Right atrium auricular region (tissue), 2 donors: Measurements from ENCODE around the gene RTL10. TPM values are rescaled to one million over a fixed set of nuclear protein-coding genes. Genes with fewer than 3 reads are reported as not detected.

ENCODE experiments used
- DNase-seq: peaks from one replicate; pipeline ENCODE4 v3.0.0-alpha.2; 2019; ENCODE audit warnings: low spot score
- H3K27ac ChIP-seq, 2 donors: fragments of 200-600 bp; sonication (generic); 1 replicate in 1 of 2; 2 replicates in 1 of 2; pipeline ENCODE4 v1.5.1; 2016 to 2019
- H3K27me3 ChIP-seq, 2 donors: fragments of 200-600 bp; sonication (generic); one replicate each; pipeline versions ENCODE4 v1.5.1 to v1.6.0; 2017 to 2019
- H3K36me3 ChIP-seq: fragments of 200-600 bp; sonication (generic); one replicate; pipeline ENCODE4 v1.5.1; 2016
- H3K4me1 ChIP-seq, 2 donors: fragments of 200-600 bp; sonication (generic); one replicate each; pipeline versions ENCODE4 v1.5.1 to v1.6.0; 2017 to 2019
- H3K4me3 ChIP-seq, 2 donors: fragments of 200-600 bp; sonication (generic); 1 replicate in 1 of 2; 2 replicates in 1 of 2; pipeline ENCODE4 v1.5.1; 2017 to 2019; ENCODE audit warnings: mild to moderate bottlenecking in 1 of 2, moderate library complexity in 1 of 2
- H3K9me3 ChIP-seq, 2 donors: fragments of 200-600 bp; sonication (generic); one replicate each; pipeline ENCODE4 v1.5.1; 2019
- CTCF ChIP-seq, 2 donors: fragments of 200-600 bp; sonication (generic); IDR thresholded peaks; one replicate each; pipeline ENCODE4 v1.5.1; 2019; ENCODE audit warnings: antibody characterized with exemption in 2 of 2
- total RNA-seq, 2 donors: library from RNA; depleted of rRNA; stranded (reverse); fragments of >200 nt; gene quantifications; one replicate each; pipeline ENCODE4 v1.1.0, GENCODE V29; 2016

Gene RTL10
- total RNA-seq, 2 donors from 2014 or later: 7.9 to 8.1 TPM

GRCh38 chr22:19864538-19865106 is 9.9 kb upstream of the RTL10 start:
- Histone ChIP-seq H3K4me3 (no peak overlapping the region), H3K9me3 (no peaks in the 10 kb centered on the region), H3K27ac (no peak overlapping the region), H3K36me3 (no peaks in the 10 kb centered on the region), H3K27me3 (no peaks in the 10 kb centered on the region), H3K4me1 (no peaks in the 10 kb centered on the region)
- TF ChIP-seq CTCF (IDR thresholded peaks at IDR 0.05): no peak
- DNase-seq: no peak

- H3K9me3 ChIP-seq: no peaks in the 10 kb centered on the region
- TF ChIP-seq CTCF (IDR thresholded peaks at IDR 0.05): no peak
- H3K4me1 ChIP-seq: no peaks in the 10 kb centered on the region
- DNase-seq: no peak
- H3K27me3 ChIP-seq: no peaks in the 10 kb centered on the region
- no peak overlapping the region for H3K27ac ChIP-seq
- H3K4me3 ChIP-seq: no peak overlapping the region
- no peaks in the 10 kb centered on the region for H3K36me3 ChIP-seq
Observed at GRCh38 chr22:19863571-19863970, 8.9 kb upstream of the RTL10 start.

- H3K36me3 ChIP-seq: no peaks in the 10 kb centered on the region
- no peaks in the 10 kb centered on the region for H3K4me1 ChIP-seq
- DNase-seq: no peak
- H3K4me3 ChIP-seq: no peak overlapping the region
- H3K27me3 ChIP-seq: no peaks in the 10 kb centered on the region
- no peak for TF ChIP-seq CTCF (IDR thresholded peaks at IDR 0.05)
- H3K9me3 ChIP-seq: no peaks in the 10 kb centered on the region
- H3K27ac ChIP-seq: no peak overlapping the region
Observed at GRCh38 chr22:19862619-19863246, 8.1 kb upstream of the RTL10 start.

DNA sequence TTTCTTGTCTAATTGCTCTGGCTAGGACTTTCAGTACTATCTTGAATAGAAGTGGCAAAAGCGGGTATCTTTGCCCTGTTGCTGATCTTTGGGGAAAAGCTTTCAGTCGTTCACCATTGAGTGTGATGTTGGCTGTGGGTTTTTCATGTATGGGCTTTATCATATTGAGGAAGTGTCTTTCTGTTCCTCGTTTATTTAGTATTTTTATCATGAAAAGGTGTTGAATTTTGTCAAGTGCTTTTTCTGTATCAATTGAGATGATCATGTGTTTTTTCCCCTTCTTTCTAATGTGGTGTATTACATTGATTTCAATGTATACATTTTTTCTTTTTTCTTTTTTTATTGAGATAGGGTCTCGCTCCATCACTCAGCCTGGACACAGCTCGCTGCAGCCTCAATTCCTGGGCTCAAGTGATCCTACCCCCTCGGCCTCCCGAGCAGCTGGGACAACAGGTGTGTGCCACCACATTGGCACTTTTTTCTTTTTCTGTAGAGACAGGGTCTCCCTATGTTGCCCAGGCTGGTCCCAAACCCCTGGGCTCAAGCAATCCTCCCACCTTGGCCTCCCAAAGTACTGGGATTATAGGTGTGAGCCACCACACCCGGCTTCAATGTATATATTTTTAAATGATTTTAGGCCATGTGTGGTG is 5.3 kb upstream of the RTL10 start:
- H3K27ac ChIP-seq: no peak overlapping the region
- no peak for TF ChIP-seq CTCF (IDR thresholded peaks at IDR 0.05)
- no peak for DNase-seq
- H3K36me3 ChIP-seq: no peaks in the 10 kb centered on the region
- no peaks in the 10 kb centered on the region for H3K27me3 ChIP-seq
- H3K4me1 ChIP-seq: peaks cover 0 to 14% of the 10 kb centered on the region in 2 donors
- no peaks in the 10 kb centered on the region for H3K9me3 ChIP-seq
- H3K4me3 ChIP-seq: no peak overlapping the region

- Histone ChIP-seq H3K36me3 (no peaks in the 10 kb centered on the region), H3K9me3 (no peaks in the 10 kb centered on the region), H3K27ac (no peak overlapping the region), H3K4me1 (peaks cover 0 to 32% of the 10 kb centered on the region in 2 donors), H3K4me3 (no peak overlapping the region), H3K27me3 (no peaks in the 10 kb centered on the region)
- no peak for DNase-seq
- TF ChIP-seq CTCF (IDR thresholded peaks at IDR 0.05): no peak
Observed at GRCh38 chr22:19857382-19857781, 2.7 kb upstream of the RTL10 start.
